ENCODE data around the gene PHLDA1.

Gene PHLDA1

DNA sequence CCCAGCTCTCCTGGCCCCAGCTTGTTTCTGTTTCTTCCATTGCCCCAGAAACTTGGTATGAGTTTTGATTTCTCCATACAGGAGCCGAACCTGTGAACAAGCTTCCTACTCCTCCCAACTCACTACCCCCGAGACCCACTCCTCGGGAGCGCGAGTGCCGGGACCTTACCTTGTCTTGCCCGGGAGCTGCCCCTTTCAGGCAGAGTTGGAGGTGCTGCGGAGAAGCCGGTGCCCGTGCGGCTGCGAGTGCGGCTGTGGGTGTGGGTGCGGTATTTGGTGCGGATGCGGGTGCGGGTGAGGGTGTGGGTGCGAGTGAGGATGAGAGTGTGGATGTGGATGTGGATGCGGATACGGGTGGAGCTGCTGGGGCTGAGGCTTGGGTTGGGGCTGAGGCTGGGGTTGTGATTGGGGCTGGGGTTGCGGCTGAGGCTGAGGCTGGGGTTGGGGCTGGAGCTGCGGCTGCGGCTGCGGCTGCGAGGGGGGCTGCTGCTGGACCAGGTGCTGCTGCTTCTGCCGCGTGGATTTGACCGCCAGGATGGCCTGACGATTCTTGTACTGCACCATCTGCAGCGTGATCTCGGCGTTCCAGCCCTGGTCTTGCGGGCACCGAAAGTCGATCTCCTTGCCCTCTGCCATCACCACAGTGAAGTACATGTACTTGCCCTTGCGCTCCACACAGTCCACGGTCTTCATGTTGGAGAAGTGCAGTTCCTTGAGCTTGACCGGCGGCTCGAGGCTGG, 1.1 kb downstream of the PHLDA1 start:
- H3K27ac Mint-ChIP-seq: peak overlapping the region; percentile 72 to 94 (median 85)
- no peaks in the 10 kb centered on the region for H3K27me3 Mint-ChIP-seq (ENCODE audit: low read depth)
- TF ChIP-seq, protein P1, sequence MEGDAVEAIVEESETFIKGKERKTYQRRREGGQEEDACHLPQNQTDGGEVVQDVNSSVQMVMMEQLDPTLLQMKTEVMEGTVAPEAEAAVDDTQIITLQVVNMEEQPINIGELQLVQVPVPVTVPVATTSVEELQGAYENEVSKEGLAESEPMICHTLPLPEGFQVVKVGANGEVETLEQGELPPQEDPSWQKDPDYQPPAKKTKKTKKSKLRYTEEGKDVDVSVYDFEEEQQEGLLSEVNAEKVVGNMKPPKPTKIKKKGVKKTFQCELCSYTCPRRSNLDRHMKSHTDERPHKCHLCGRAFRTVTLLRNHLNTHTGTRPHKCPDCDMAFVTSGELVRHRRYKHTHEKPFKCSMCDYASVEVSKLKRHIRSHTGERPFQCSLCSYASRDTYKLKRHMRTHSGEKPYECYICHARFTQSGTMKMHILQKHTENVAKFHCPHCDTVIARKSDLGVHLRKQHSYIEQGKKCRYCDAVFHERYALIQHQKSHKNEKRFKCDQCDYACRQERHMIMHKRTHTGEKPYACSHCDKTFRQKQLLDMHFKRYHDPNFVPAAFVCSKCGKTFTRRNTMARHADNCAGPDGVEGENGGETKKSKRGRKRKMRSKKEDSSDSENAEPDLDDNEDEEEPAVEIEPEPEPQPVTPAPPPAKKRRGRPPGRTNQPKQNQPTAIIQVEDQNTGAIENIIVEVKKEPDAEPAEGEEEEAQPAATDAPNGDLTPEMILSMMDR (IDR thresholded peaks at IDR 0.05; ENCODE audit: unreplicated experiment in 3 of 3): no peak
- H3K4me1 Mint-ChIP-seq: peaks cover 50% of the 10 kb centered on the region
- peak overlapping the region; percentile 92 to 97 (median 96) for H3K4me3 Mint-ChIP-seq
- H3K9me3 Mint-ChIP-seq: no peaks in the 10 kb centered on the region
- H3K36me3 Mint-ChIP-seq (ENCODE audit: low read depth): peaks cover 9% of the 10 kb centered on the region

- peaks cover 9% of the 10 kb centered on the region for H3K36me3 Mint-ChIP-seq (ENCODE audit: low read depth)
- TF ChIP-seq, protein P1 (IDR thresholded peaks at IDR 0.05; ENCODE audit: unreplicated experiment in 3 of 3): no peak
- H3K4me3 Mint-ChIP-seq: peak overlapping the region; percentile 92 to 97 (median 96)
- no peaks in the 10 kb centered on the region for H3K27me3 Mint-ChIP-seq (ENCODE audit: low read depth)
- no peaks in the 10 kb centered on the region for H3K9me3 Mint-ChIP-seq
- H3K27ac Mint-ChIP-seq: peak overlapping the region; percentile 72 to 94 (median 85)
- peaks cover 48% of the 10 kb centered on the region for H3K4me1 Mint-ChIP-seq
Measured at GRCh38 chr12:76029982-76030340, 1.6 kb downstream of the PHLDA1 start.

DNA sequence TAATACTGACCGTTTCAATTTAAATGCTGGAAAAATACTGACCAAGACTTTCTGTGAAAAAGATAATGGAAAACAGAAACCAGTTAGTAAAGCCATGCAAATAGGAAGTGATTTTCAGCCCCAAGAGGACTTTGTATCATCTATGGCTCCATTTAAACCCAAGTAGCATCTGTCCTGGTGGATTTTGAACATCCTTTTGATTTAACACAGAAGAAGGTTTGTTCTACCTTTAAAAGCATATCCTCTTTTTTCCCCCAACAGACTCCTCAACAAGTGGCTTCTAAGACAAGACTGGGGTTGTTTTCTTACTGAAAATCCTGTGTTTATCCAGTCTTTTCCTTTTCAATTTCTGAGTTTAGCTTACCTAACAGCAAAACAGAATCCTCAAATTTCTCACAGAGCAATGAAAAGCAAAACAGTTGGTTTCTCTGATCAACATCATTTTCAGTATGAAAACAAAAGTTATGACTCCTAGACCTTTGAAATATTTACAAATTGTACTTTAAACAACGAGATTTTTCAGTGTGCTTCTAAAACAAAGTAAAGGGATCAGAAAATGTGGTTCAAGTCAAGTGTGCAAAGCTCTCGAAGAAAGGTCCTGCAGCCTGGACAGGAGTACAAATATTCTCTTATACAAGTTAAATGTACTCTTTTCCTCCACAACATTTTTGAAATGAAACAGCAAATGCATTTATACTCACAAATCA, 2.9 kb downstream of the PHLDA1 start:
- Mint-ChIP-seq H3K36me3 (ENCODE audit: low read depth) (peaks cover 9% of the 10 kb centered on the region), H3K27ac (peak overlapping the region; percentile 42 to 94 (median 85)), H3K9me3 (no peaks in the 10 kb centered on the region), H3K4me1 (peaks cover 39% of the 10 kb centered on the region), H3K27me3 (ENCODE audit: low read depth) (no peaks in the 10 kb centered on the region), H3K4me3 (peak overlapping the region; percentile 92 to 97 (median 96))
- TF ChIP-seq, protein P1 (IDR thresholded peaks at IDR 0.05; ENCODE audit: unreplicated experiment in 3 of 3): no peak

DNA sequence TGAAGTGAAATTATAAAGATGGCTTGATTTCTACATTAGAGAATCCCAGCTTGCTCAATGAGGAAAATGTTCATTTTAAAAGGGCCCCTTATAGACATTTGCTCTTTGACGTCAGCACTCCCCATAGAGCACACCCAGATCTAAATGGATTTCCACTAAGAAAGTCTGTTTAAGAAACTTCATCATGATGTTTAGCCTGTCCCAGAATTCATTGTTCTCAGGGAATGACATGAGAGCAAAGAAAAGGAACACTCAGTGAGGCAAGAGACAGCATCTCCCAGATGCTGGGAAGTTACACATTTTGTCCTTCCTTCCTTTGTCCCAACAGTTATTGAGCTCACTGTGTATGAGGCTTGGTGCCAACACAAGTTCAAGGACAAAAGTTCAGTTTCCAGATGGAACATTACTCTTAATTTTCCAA, 4.9 kb downstream of the PHLDA1 start:
- Mint-ChIP-seq H3K4me3 (peak overlapping the region; percentile 29 to 73 (median 66)), H3K27me3 (ENCODE audit: low read depth) (no peaks in the 10 kb centered on the region), H3K9me3 (no peaks in the 10 kb centered on the region), H3K36me3 (ENCODE audit: low read depth) (peaks cover 9% of the 10 kb centered on the region), H3K27ac (peak overlapping the region in 2 of 3 experiments; percentile 64 to 75), H3K4me1 (peaks cover 29% of the 10 kb centered on the region)
- TF ChIP-seq, protein P1 (IDR thresholded peaks at IDR 0.05; ENCODE audit: unreplicated experiment in 3 of 3): no peak

DNA sequence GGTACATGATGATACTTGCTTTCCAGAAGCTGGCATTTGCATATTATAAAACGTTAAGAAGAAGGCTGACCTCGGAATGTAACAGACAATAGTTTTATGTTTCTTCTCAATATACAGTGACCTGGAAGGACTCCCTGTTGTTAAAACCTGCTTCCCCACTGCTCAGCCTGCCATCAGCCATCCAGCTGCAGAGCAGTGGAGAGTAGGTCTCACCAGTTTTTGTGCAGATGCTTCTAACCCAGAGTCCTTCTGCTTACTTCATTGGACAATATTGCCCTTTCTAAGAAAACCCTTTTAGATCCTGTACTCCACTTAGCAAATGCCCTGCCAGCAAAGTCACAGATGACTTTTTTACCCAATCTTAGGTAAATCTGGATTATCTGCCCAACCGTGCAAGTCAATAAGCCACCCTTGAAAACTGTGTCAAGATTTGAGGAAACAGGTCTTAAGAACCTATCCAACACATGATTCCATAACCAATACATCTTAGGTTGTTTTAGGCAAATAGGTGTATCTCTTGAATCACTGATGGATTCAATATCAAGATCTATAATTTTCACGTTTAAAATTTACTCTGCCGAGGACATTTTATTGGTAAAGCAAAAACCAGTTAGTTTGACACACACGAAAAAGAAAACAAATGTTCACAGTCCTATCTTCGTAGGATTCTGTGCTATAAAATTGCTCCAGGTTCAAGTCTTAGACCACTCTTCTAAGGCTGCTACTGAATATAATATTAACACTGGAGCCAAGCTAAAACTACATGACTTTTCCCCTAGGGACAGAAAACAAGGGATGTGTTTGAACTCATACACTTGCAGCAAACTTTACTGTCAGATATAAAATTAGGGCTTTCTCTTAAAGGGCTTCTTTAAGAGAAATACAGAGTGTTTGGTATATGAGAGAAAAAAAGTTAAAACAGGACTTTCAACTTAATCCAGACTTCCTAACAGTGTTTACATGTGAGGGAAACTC, 5.7 kb downstream of the PHLDA1 start:
- Mint-ChIP-seq H3K27ac (peak overlapping the region in 2 of 3 experiments; percentile 22 to 64), H3K4me3 (peak overlapping the region in 1 of 3 experiments; percentile 73), H3K9me3 (no peaks in the 10 kb centered on the region), H3K36me3 (ENCODE audit: low read depth) (peaks cover 9% of the 10 kb centered on the region), H3K4me1 (peaks cover 33% of the 10 kb centered on the region), H3K27me3 (ENCODE audit: low read depth) (no peaks in the 10 kb centered on the region)
- TF ChIP-seq, protein P1 (IDR thresholded peaks at IDR 0.05; ENCODE audit: unreplicated experiment in 3 of 3): no peak

Measured in nephron (organoid).